Naive thymus-derived CD4-positive, alpha-beta T cell (primary cell): Measurements from ENCODE around the gene CATSPER1. TPM values are rescaled to one million over a fixed set of nuclear protein-coding genes. Genes with fewer than 3 reads are reported as not detected.

Experiments used
- ATAC-seq: fragments of 150-1000 bp; cut with Tn5 transposase; 2 replicates; pipeline ENCODE4 v1.10.0; 2021; ENCODE audit warnings: mild to moderate bottlenecking, moderate library complexity
- CTCF ChIA-PET: fragments of 350-600 bp; sonication (Branson Sonifier 250); formaldehyde crosslinking; loops from one replicate; lab custom pipeline; 2021; ENCODE audit warnings: antibody characterized with exemption; lab: Charles Lee
- POLR2A ChIA-PET: fragments of 350-600 bp; sonication (Branson Sonifier 250); formaldehyde crosslinking; loops from one replicate; lab custom pipeline; 2021; ENCODE audit warnings: antibody characterized with exemption, inconsistent platforms; lab: Charles Lee
- DNase-seq, 9 donors: peaks; one replicate each; pipeline versions ENCODE4 v3.0.0 to v3.0.0-alpha.2; 2020 to 2022; ENCODE audit warnings: mixed read lengths in 1 of 9
- H3K27ac ChIP-seq: one replicate; pipeline ENCODE4 v1.7.0; 2013; ENCODE audit warnings: mild to moderate bottlenecking, low read depth, low read length, moderate library complexity
- H3K27me3 ChIP-seq, 2 donors: one replicate each; pipeline ENCODE4 v1.7.0; 2013; ENCODE audit warnings: low read length in 2 of 2, mild to moderate bottlenecking in 2 of 2, moderate library complexity in 2 of 2; ENCODE audit not compliant: control insufficient read depth in 2 of 2, insufficient read depth in 2 of 2
- H3K36me3 ChIP-seq, 3 experiments: 1 replicate in 2 of 3; 2 replicates in 1 of 3; pipeline ENCODE4 v1.7.0; 2013; ENCODE audit warnings: low read length in 3 of 3, mild to moderate bottlenecking in 3 of 3, moderate library complexity in 1 of 3; ENCODE audit not compliant: insufficient read depth in 3 of 3, control insufficient read depth in 2 of 3
- H3K4me1 ChIP-seq, 2 donors: one replicate each; pipeline ENCODE4 v1.7.0; 2013; ENCODE audit warnings: low read length in 2 of 2, mild to moderate bottlenecking in 2 of 2, moderate library complexity in 1 of 2; ENCODE audit not compliant: control insufficient read depth in 2 of 2, insufficient read depth in 2 of 2
- H3K4me3 ChIP-seq: 2 replicates; pipeline ENCODE4 v1.7.0; 2013; ENCODE audit warnings: mild to moderate bottlenecking, low read length
- H3K9me3 ChIP-seq, 3 experiments: 1 replicate in 2 of 3; 2 replicates in 1 of 3; pipeline ENCODE4 v1.7.0; 2013; ENCODE audit warnings: low read length in 3 of 3; ENCODE audit not compliant: control insufficient read depth in 2 of 3
- H3K27ac Mint-ChIP-seq, 9 donors: one replicate each; pipeline ENCODE4 v1.8.0; 2020 to 2022; ENCODE audit warnings: mixed read lengths in 9 of 9, mild to moderate bottlenecking in 8 of 9, moderate library complexity in 5 of 9, inconsistent platforms in 2 of 9
- H3K27me3 Mint-ChIP-seq, 5 donors: one replicate each; pipeline ENCODE4 v1.8.0; 2021 to 2022; ENCODE audit warnings: mixed read lengths in 5 of 5, mild to moderate bottlenecking in 1 of 5
- H3K36me3 Mint-ChIP-seq, 5 donors: one replicate each; pipeline ENCODE4 v1.8.0; 2020 to 2022; ENCODE audit warnings: mixed read lengths in 5 of 5, mild to moderate bottlenecking in 3 of 5, inconsistent platforms in 1 of 5
- H3K4me1 Mint-ChIP-seq, 7 donors: one replicate each; pipeline ENCODE4 v1.8.0; 2020 to 2022; ENCODE audit warnings: mixed read lengths in 7 of 7, mild to moderate bottlenecking in 3 of 7, inconsistent platforms in 1 of 7
- H3K4me3 Mint-ChIP-seq, 10 donors: one replicate each; pipeline ENCODE4 v1.8.0; 2020 to 2022; ENCODE audit warnings: mild to moderate bottlenecking in 10 of 10, mixed read lengths in 10 of 10, moderate library complexity in 6 of 10, inconsistent platforms in 2 of 10
- H3K9me3 Mint-ChIP-seq, 11 donors: one replicate each; pipeline ENCODE4 v1.8.0; 2020 to 2022; ENCODE audit warnings: mixed read lengths in 11 of 11, mild to moderate bottlenecking in 4 of 11, inconsistent platforms in 1 of 11, moderate library complexity in 1 of 11
- intact Hi-C, 2 donors: fragments of 100-400 bp; cut with micrococcal nuclease; formaldehyde crosslinking; loops; one replicate each; pipeline ENCODE4 v1.15.1; 2023
- polyA plus RNA-seq, 2 donors: library from polyadenylated mRNA; unstranded; fragments of 300-500 nt; fragmentation: Illumina TruSeq; gene quantifications; one replicate each; pipeline ENCODE4 v1.2.3, GENCODE V29; 2021
- total RNA-seq, 6 experiments: library from RNA in 5 of 6; stranded (reverse) in 5 of 6; gene quantifications; 1 replicate in 5 of 6; 2 replicates in 1 of 6; pipeline ENCODE4 v1.2.3 and lab custom pipeline; 2021 to 2026

The CATSPER1 gene
- total and polyA plus RNA-seq, 7 experiments from 2014 or later = 1.4 to 4.2 TPM; not detected in 5

GRCh38 chr11:65967329-65967934 is 58.8 kb downstream of the CATSPER1 start:
- intact Hi-C loops = no loop called here
- CTCF ChIA-PET = interaction anchor here (0.6 kb wide), 1 partner anchor 430 kb away, joined by 3 read pairs; no protein-coding TSS in a partner anchor
- no peak overlapping the region for H3K27ac Mint-ChIP-seq

More at GRCh38 chr11:65967329-65967934, 58.8 kb downstream of the CATSPER1 start:
- Histone ChIP-seq H3K4me3 (no peak overlapping the region), H3K36me3 (peaks cover 31 to 78% (median 35%) of the 10 kb centered on the region in 3 experiments), H3K4me1 (peaks cover 19 to 20% of the 10 kb centered on the region in 2 donors), H3K27me3 (no peaks in the 10 kb centered on the region), H3K9me3 (no peaks in the 10 kb centered on the region), H3K27ac (no peak overlapping the region)
- DNase-seq (no peak), ATAC-seq (no peak)
- Mint-ChIP-seq H3K9me3 (no peaks in the 10 kb centered on the region), H3K36me3 (peaks cover 14 to 41% (median 31%) of the 10 kb centered on the region in 5 donors), H3K4me1 (peaks cover 20 to 45% (median 32%) of the 10 kb centered on the region in 7 donors), H3K4me3 (no peak overlapping the region), H3K27me3 (no peaks in the 10 kb centered on the region)
- POLR2A ChIA-PET = interaction anchor here (0.6 to 1.1 kb wide), 2 partner anchors 93 to 474 kb away, joined by 3 to 4 read pairs; no protein-coding TSS in a partner anchor

Other genes with a start within 250 kb of the CATSPER1 start
- 10 to 100 TPM; 21.5 to 31.0 (median 23.5) TPM for gene AP5B1, start 245.5 kb downstream of the CATSPER1 start, total RNA-seq
- 10 to 100 TPM in 1 of 2 donors, 1 to 10 TPM in 1; 8.8 to 19.2 TPM for gene AP5B1, start 245.5 kb downstream of the CATSPER1 start, polyA plus RNA-seq
- not detected for gene OVOL1, start 239.4 kb downstream of the CATSPER1 start, total RNA-seq
- not detected for gene OVOL1, start 239.4 kb downstream of the CATSPER1 start, polyA plus RNA-seq
- gene SNX32, start 192.5 kb downstream of the CATSPER1 start, total RNA-seq = 1 to 10 TPM in 3 of 5 experiments, under 1 TPM in 2; 0.81 to 2.0 (median 1.1) TPM
- under 1 TPM; 0.38 to 0.60 TPM for gene SNX32, start 192.5 kb downstream of the CATSPER1 start, polyA plus RNA-seq
- gene CFL1, start 168.3 kb downstream of the CATSPER1 start, total RNA-seq = 1,000 to 10,000 TPM in 1 of 5 experiments, 100 to 1,000 TPM in 4; 403 to 1,550 (median 533) TPM
- gene CFL1, start 168.3 kb downstream of the CATSPER1 start, polyA plus RNA-seq = 1,000 to 10,000 TPM; 2,039 to 2,314 TPM
- 100 to 1,000 TPM in 2 of 5 experiments, 10 to 100 TPM in 3; 51.8 to 117 (median 97.7) TPM for gene MUS81, start 166.0 kb downstream of the CATSPER1 start, total RNA-seq
- gene MUS81, start 166.0 kb downstream of the CATSPER1 start, polyA plus RNA-seq = 10 to 100 TPM; 18.3 to 33.0 TPM
- 10 to 100 TPM in 3 of 5 experiments, 1 to 10 TPM in 2; 5.9 to 16.0 (median 12.7) TPM for gene EFEMP2, start 153.7 kb downstream of the CATSPER1 start, total RNA-seq
- under 1 TPM; 0.40 to 0.60 TPM for gene EFEMP2, start 153.7 kb downstream of the CATSPER1 start, polyA plus RNA-seq
- 100 to 1,000 TPM in 1 of 5 experiments, 10 to 100 TPM in 4; 24.9 to 148 (median 29.3) TPM for gene CTSW, start 146.6 kb downstream of the CATSPER1 start, total RNA-seq
- 10 to 100 TPM; 31.7 to 58.7 TPM for gene CTSW, start 146.6 kb downstream of the CATSPER1 start, polyA plus RNA-seq
- gene FIBP, start 138.0 kb downstream of the CATSPER1 start, total RNA-seq = 10 to 100 TPM; 25.9 to 72.1 (median 43.4) TPM
- 10 to 100 TPM; 60.0 to 78.3 TPM for gene FIBP, start 138.0 kb downstream of the CATSPER1 start, polyA plus RNA-seq
- 10 to 100 TPM; 21.1 to 52.1 (median 23.6) TPM for gene CCDC85B, start 135.8 kb downstream of the CATSPER1 start, total RNA-seq
- 10 to 100 TPM; 59.0 to 85.0 TPM for gene CCDC85B, start 135.8 kb downstream of the CATSPER1 start, polyA plus RNA-seq
- 10 to 100 TPM in 1 of 5 experiments, 1 to 10 TPM in 2, not detected in 2; 2.8 to 25.7 (median 4.0) TPM for gene FOSL1, start 126.1 kb downstream of the CATSPER1 start, total RNA-seq
- not detected for gene FOSL1, start 126.1 kb downstream of the CATSPER1 start, polyA plus RNA-seq
- gene C11orf68, start 107.4 kb downstream of the CATSPER1 start, total RNA-seq = 10 to 100 TPM; 18.5 to 62.2 (median 40.4) TPM
- 100 to 1,000 TPM in 1 of 2 donors, 10 to 100 TPM in 1; 74.1 to 104 TPM for gene C11orf68, start 107.4 kb downstream of the CATSPER1 start, polyA plus RNA-seq
- 100 to 1,000 TPM in 1 of 5 experiments, 10 to 100 TPM in 4; 72.6 to 166 (median 81.9) TPM for gene DRAP1, start 107.1 kb downstream of the CATSPER1 start, total RNA-seq
- gene DRAP1, start 107.1 kb downstream of the CATSPER1 start, polyA plus RNA-seq = 10 to 100 TPM; 87.7 to 89.3 TPM
- gene TSGA10IP, start 81.0 kb downstream of the CATSPER1 start, total RNA-seq = under 1 TPM in 1 of 5 experiments, not detected in 4; 0.64 TPM
- not detected for gene TSGA10IP, start 81.0 kb downstream of the CATSPER1 start, polyA plus RNA-seq
- 100 to 1,000 TPM in 1 of 5 experiments, 10 to 100 TPM in 4; 65.9 to 102 (median 90.8) TPM for gene SART1, start 64.7 kb downstream of the CATSPER1 start, total RNA-seq
- 10 to 100 TPM; 27.9 to 66.6 TPM for gene SART1, start 64.7 kb downstream of the CATSPER1 start, polyA plus RNA-seq
- 100 to 1,000 TPM in 1 of 5 experiments, 10 to 100 TPM in 4; 49.9 to 114 (median 66.7) TPM for gene EIF1AD, start 24.3 kb downstream of the CATSPER1 start, total RNA-seq
- gene EIF1AD, start 24.3 kb downstream of the CATSPER1 start, polyA plus RNA-seq = 10 to 100 TPM; 17.7 to 25.3 TPM
- 100 to 1,000 TPM in 2 of 5 experiments, 10 to 100 TPM in 3; 54.5 to 234 (median 99.4) TPM for gene BANF1, start 24.0 kb downstream of the CATSPER1 start, total RNA-seq
- 100 to 1,000 TPM; 192 to 203 TPM for gene BANF1, start 24.0 kb downstream of the CATSPER1 start, polyA plus RNA-seq
- under 1 TPM in 1 of 5 experiments, not detected in 4; 0.42 TPM for gene CST6, start 14.5 kb downstream of the CATSPER1 start, total RNA-seq
- not detected for gene CST6, start 14.5 kb downstream of the CATSPER1 start, polyA plus RNA-seq
- gene GAL3ST3, start 22.7 kb upstream of the CATSPER1 start, total RNA-seq = not detected
- not detected for gene GAL3ST3, start 22.7 kb upstream of the CATSPER1 start, polyA plus RNA-seq
- 100 to 1,000 TPM; 163 to 248 (median 206) TPM for gene SF3B2, start 25.9 kb upstream of the CATSPER1 start, total RNA-seq
- 100 to 1,000 TPM in 1 of 2 donors, 10 to 100 TPM in 1; 81.8 to 140 TPM for gene SF3B2, start 25.9 kb upstream of the CATSPER1 start, polyA plus RNA-seq
- gene PACS1, start 43.8 kb upstream of the CATSPER1 start, total RNA-seq = 100 to 1,000 TPM; 100 to 314 (median 252) TPM
- gene PACS1, start 43.8 kb upstream of the CATSPER1 start, polyA plus RNA-seq = 100 to 1,000 TPM in 1 of 2 donors, 10 to 100 TPM in 1; 48.0 to 116 TPM
- gene KLC2, start 231.2 kb upstream of the CATSPER1 start, total RNA-seq = 10 to 100 TPM; 26.7 to 53.6 (median 41.5) TPM
- gene KLC2, start 231.2 kb upstream of the CATSPER1 start, polyA plus RNA-seq = 1 to 10 TPM; 5.5 to 7.6 TPM
- 100 to 1,000 TPM in 1 of 5 experiments, 10 to 100 TPM in 4; 60.6 to 151 (median 70.7) TPM for gene RAB1B, start 242.2 kb upstream of the CATSPER1 start, total RNA-seq
- 10 to 100 TPM; 11.3 to 13.5 TPM for gene RAB1B, start 242.2 kb upstream of the CATSPER1 start, polyA plus RNA-seq